WTC11 (cell line): ENCODE results near the gene INPP4B. TPM values are rescaled to one million over a fixed set of nuclear protein-coding genes. Genes with fewer than 3 reads are reported as not detected.

Experiments
- ATAC-seq: fragments of 200-7000 bp; cut with Tn5 transposase; 2 replicates; pipeline ENCODE4 v1.10.0; 2021; ENCODE audit warnings: mild to moderate bottlenecking, moderate library complexity
- CTCF ChIA-PET: fragments of 300-600 bp; sonication (Branson Sonifier 250); formaldehyde crosslinking; loops from one replicate; lab custom pipeline; 2021; ENCODE audit warnings: antibody characterized with exemption; lab: Charles Lee
- POLR2A ChIA-PET: fragments of 350-600 bp; sonication (Branson Sonifier 250); formaldehyde crosslinking; loops from one replicate; lab custom pipeline; 2021; ENCODE audit warnings: antibody characterized with exemption; lab: Charles Lee
- DNase-seq: peaks from one replicate; pipeline ENCODE4 v3.0.0; 2021; ENCODE audit warnings: low spot score
- H3K27ac Mint-ChIP-seq: 2 replicates; pipeline ENCODE4 v1.8.0; 2021; ENCODE audit warnings: mixed read lengths
- H3K27me3 Mint-ChIP-seq: 2 replicates; pipeline ENCODE4 v1.8.0; 2021; ENCODE audit warnings: low read depth, mild to moderate bottlenecking, moderate library complexity, mixed read lengths
- H3K36me3 Mint-ChIP-seq: 2 replicates; pipeline ENCODE4 v1.8.0; 2021; ENCODE audit warnings: mixed read lengths
- H3K4me1 Mint-ChIP-seq: 2 replicates; pipeline ENCODE4 v1.8.0; 2022; ENCODE audit warnings: mixed read lengths
- H3K4me3 Mint-ChIP-seq: 2 replicates; pipeline ENCODE4 v1.8.0; 2021; ENCODE audit warnings: mild to moderate bottlenecking, moderate library complexity, mixed read lengths
- H3K9me3 Mint-ChIP-seq: 2 replicates; pipeline ENCODE4 v1.8.0; 2021; ENCODE audit warnings: mixed read lengths
- AFF4 ChIP-seq: sonication (generic); formaldehyde crosslinking; IDR thresholded peaks from 2 replicates; pipeline ENCODE4 v1.8.1; 2023; ENCODE audit warnings: mild to moderate bottlenecking, missing genetic modification reagents, borderline replicate concordance
- ATF6 ChIP-seq: sonication (generic); formaldehyde crosslinking; IDR thresholded peaks from 2 replicates; pipeline ENCODE4 v1.8.1; 2023; ENCODE audit warnings: mild to moderate bottlenecking, missing genetic modification reagents
- CDX4 ChIP-seq: fragments of 250-450 bp; sonication (Bioruptor Pico); IDR thresholded peaks from 2 replicates; pipeline ENCODE4 v1.9.0; 2021; ENCODE audit warnings: moderate library complexity, mild to moderate bottlenecking, inconsistent platforms, borderline replicate concordance
- CREB1 ChIP-seq: sonication (generic); formaldehyde crosslinking; IDR thresholded peaks from 2 replicates; pipeline ENCODE4 v1.8.0; 2023; ENCODE audit warnings: mild to moderate bottlenecking, missing genetic modification reagents
- FOXK1 ChIP-seq: sonication (generic); formaldehyde crosslinking; IDR thresholded peaks from 2 replicates; pipeline ENCODE4 v1.8.0; 2022; ENCODE audit warnings: mild to moderate bottlenecking, moderate library complexity, missing genetic modification reagents
- FOXP4 ChIP-seq: sonication (generic); formaldehyde crosslinking; IDR thresholded peaks from 2 replicates; pipeline ENCODE4 v1.8.0; 2022; ENCODE audit warnings: mild to moderate bottlenecking, missing genetic modification reagents
- HMGA2 ChIP-seq: fragments of 250-450 bp; sonication (Bioruptor Pico); IDR thresholded peaks from 2 replicates; pipeline ENCODE4 v1.4.0; 2021; ENCODE audit warnings: mild to moderate bottlenecking, moderate library complexity
- MLX ChIP-seq: sonication (generic); formaldehyde crosslinking; IDR thresholded peaks from 2 replicates; pipeline ENCODE4 v1.8.1; 2023; ENCODE audit warnings: mild to moderate bottlenecking, missing genetic modification reagents, moderate library complexity
- MYBL2 ChIP-seq: sonication (generic); formaldehyde crosslinking; IDR thresholded peaks from 2 replicates; pipeline ENCODE4 v1.8.1; 2023; ENCODE audit warnings: mild to moderate bottlenecking, moderate library complexity, missing genetic modification reagents
- NFYB ChIP-seq: sonication (generic); formaldehyde crosslinking; conservative IDR thresholded peaks from 2 replicates; pipeline ENCODE4 v1.8.0; 2022; ENCODE audit warnings: low read depth, missing genetic modification reagents
- NR2C2 ChIP-seq: sonication (generic); formaldehyde crosslinking; IDR thresholded peaks from 2 replicates; pipeline ENCODE4 v1.8.0; 2022; ENCODE audit warnings: mild to moderate bottlenecking, missing genetic modification reagents
- PRDM15 ChIP-seq: sonication (generic); formaldehyde crosslinking; IDR thresholded peaks from 2 replicates; pipeline ENCODE4 v1.8.0; 2022; ENCODE audit warnings: missing genetic modification reagents
- SP1 ChIP-seq: sonication (generic); formaldehyde crosslinking; conservative IDR thresholded peaks from 2 replicates; pipeline ENCODE4 v1.8.1; 2022; ENCODE audit warnings: missing genetic modification reagents
- TEAD4 ChIP-seq: sonication (generic); formaldehyde crosslinking; IDR thresholded peaks from 2 replicates; pipeline ENCODE4 v1.8.0; 2022; ENCODE audit warnings: mild to moderate bottlenecking, missing genetic modification reagents
- USF2 ChIP-seq: sonication (generic); formaldehyde crosslinking; IDR thresholded peaks from 2 replicates; pipeline ENCODE4 v1.8.1; 2023; ENCODE audit warnings: mild to moderate bottlenecking, missing genetic modification reagents, moderate library complexity
- ZBTB43 ChIP-seq: sonication (generic); formaldehyde crosslinking; IDR thresholded peaks from 2 replicates; pipeline ENCODE4 v1.8.1; 2023; ENCODE audit warnings: mild to moderate bottlenecking, missing genetic modification reagents
- ZNF121 ChIP-seq: sonication (generic); formaldehyde crosslinking; IDR thresholded peaks from 2 replicates; pipeline ENCODE4 v1.8.0; 2023; ENCODE audit warnings: missing genetic modification reagents
- ZNF263 ChIP-seq: sonication (generic); formaldehyde crosslinking; IDR thresholded peaks from 2 replicates; pipeline ENCODE4 v1.8.1; 2022; ENCODE audit warnings: low read depth, mild to moderate bottlenecking, moderate library complexity, missing genetic modification reagents
- ZNF671 ChIP-seq: fragments of 250-450 bp; sonication (Bioruptor Pico); IDR thresholded peaks from 2 replicates; pipeline ENCODE4 v1.8.0; 2021; ENCODE audit warnings: mild to moderate bottlenecking
- total RNA-seq: library from RNA; stranded (reverse); gene quantifications from 3 replicates; pipeline ENCODE4 v1.2.3, GENCODE V29; 2021

INPP4B gene
- total RNA-seq, 1 experiment from 2014 or later: 0.92 TPM

- POLR2A ChIA-PET: no interaction called here
- Mint-ChIP-seq H3K4me1 (no peaks in the 10 kb centered on the region; the same call in 1 of the 2 replicates), H3K27ac (no peak overlapping the region), H3K4me3 (no peak overlapping the region), H3K9me3 (0 out of 2 replicates have a peak, but pooled peaks cover 3% of the 10 kb centered on the region), H3K36me3 (no peaks in the 10 kb centered on the region), H3K27me3 (no peaks in the 10 kb centered on the region)
- CTCF ChIA-PET: no interaction called here
- TF ChIP-seq MLX (CRISPR knock-in tag): no peak
- TF ChIP-seq HMGA2 (CRISPR knock-in tag): peak; percentile 94; the same call in 1 of the 2 replicates
- ATAC-seq (no peak), DNase-seq (no peak)
These were observed 262.4 kb downstream of the INPP4B start for GRCh38 chr4:142583708-142584107.

GRCh38 chr4:142582340-142582739, 263.8 kb downstream of the INPP4B start:
- no peaks in the 10 kb centered on the region for H3K27me3 Mint-ChIP-seq
- H3K4me3 Mint-ChIP-seq: no peak overlapping the region
- DNase-seq: no peak
- TF ChIP-seq NFYB (CRISPR knock-in tag) (no peak), SP1 (CRISPR knock-in tag) (no peak), MYBL2 (CRISPR knock-in tag) (no peak), MLX (CRISPR knock-in tag) (no peak), ZNF121 (CRISPR knock-in tag) (no peak), CDX4 (no peak), NR2C2 (CRISPR knock-in tag) (no peak), ZBTB43 (no peak), AFF4 (CRISPR knock-in tag) (no peak), TEAD4 (CRISPR knock-in tag) (no peak), FOXP4 (CRISPR knock-in tag) (no peak), ATF6 (CRISPR knock-in tag) (no peak), PRDM15 (CRISPR knock-in tag) (no peak), ZNF671 (CRISPR knock-in tag) (no peak), ZNF263 (CRISPR knock-in tag) (no peak), CREB1 (CRISPR knock-in tag) (no peak), FOXK1 (CRISPR knock-in tag) (no peak), USF2 (CRISPR knock-in tag) (no peak)
- H3K4me1 Mint-ChIP-seq: no peaks in the 10 kb centered on the region; the same call in 1 of the 2 replicates
- H3K36me3 Mint-ChIP-seq: no peaks in the 10 kb centered on the region
- ATAC-seq: no peak
- ChIA-PET CTCF (no interaction called here), POLR2A (no interaction called here)
- 0 out of 2 replicates have a peak, but pooled peaks cover 3% of the 10 kb centered on the region for H3K9me3 Mint-ChIP-seq
- no peak overlapping the region for H3K27ac Mint-ChIP-seq
